H1 (cell line): ENCODE results near the gene GUCY2D. TPM values are rescaled to one million over a fixed set of nuclear protein-coding genes. Genes with fewer than 3 reads are reported as not detected.

Experiments used
- CTCF ChIA-PET: fragments of 300-600 bp; sonication (Branson Sonifier 250); formaldehyde crosslinking; loops from one replicate; lab custom pipeline; 2021; ENCODE audit not compliant: partially characterized antibody; lab: Charles Lee
- POLR2A ChIA-PET: fragments of 300-600 bp; sonication (Branson Sonifier 250); formaldehyde crosslinking; loops from one replicate; lab custom pipeline; 2021; ENCODE audit warnings: inconsistent platforms; ENCODE audit not compliant: partially characterized antibody; lab: Charles Lee
- DNase-seq, 2 experiments: peaks; one replicate each; pipeline versions ENCODE4 v3.0.0 to v3.0.0-alpha.2; 2010 to 2022; ENCODE audit warnings: low spot score in 2 of 2, low read depth in 1 of 2, mixed read lengths in 1 of 2
- FAIRE-seq: peaks from 2 replicates; lab custom pipeline; 2011; peaks lifted over from hg19 to GRCh38; lab: Jason Lieb, UNC
- H2AFZ ChIP-seq: 2 replicates; pipeline ENCODE4 v1.8.1; 2012; ENCODE audit warnings: low read length, inconsistent platforms
- H2AK5ac ChIP-seq: 2 replicates; pipeline ENCODE4 v1.6.1; 2013; ENCODE audit warnings: low read depth, low read length
- H2BK120ac ChIP-seq: replicated peaks from 2 replicates; pipeline ENCODE3; 2013; ENCODE audit warnings: low read depth, low read length, inconsistent platforms
- H2BK12ac ChIP-seq: 2 replicates; pipeline ENCODE4 v1.6.1; 2013; ENCODE audit warnings: low read depth, low read length
- H2BK15ac ChIP-seq: 2 replicates; pipeline ENCODE4 v1.6.1; 2013; ENCODE audit warnings: low read length
- H2BK20ac ChIP-seq: 2 replicates; pipeline ENCODE4 v1.6.1; 2013; ENCODE audit warnings: low read length
- H2BK5ac ChIP-seq: 2 replicates; pipeline ENCODE4 v1.6.1; 2013; ENCODE audit warnings: low read depth, low read length
- H3K14ac ChIP-seq: 2 replicates; pipeline ENCODE4 v1.6.1; 2013; ENCODE audit warnings: inconsistent platforms; ENCODE audit not compliant: insufficient read length
- H3K18ac ChIP-seq: 2 replicates; pipeline ENCODE4 v1.6.1; 2013; ENCODE audit warnings: low read length; ENCODE audit errors: extremely low read depth
- H3K23ac ChIP-seq: 2 replicates; pipeline ENCODE4 v1.6.1; 2013; ENCODE audit warnings: inconsistent platforms; ENCODE audit not compliant: insufficient read length
- H3K23me2 ChIP-seq: 2 replicates; pipeline ENCODE4 v1.6.1; 2013; ENCODE audit warnings: low read depth, low read length
- H3K27ac ChIP-seq: 2 replicates; pipeline ENCODE4 v1.6.1; 2011; ENCODE audit warnings: low read depth, low read length, inconsistent platforms
- H3K27me3 ChIP-seq, 4 experiments: replicated peaks in 1 of 4; 1 replicate in 1 of 4; 2 replicates in 3 of 4; pipeline versions ENCODE4 v1.6.1 to v1.8.1; 2011 to 2013; ENCODE audit warnings: low read length in 3 of 4, mild to moderate bottlenecking in 3 of 4, inconsistent platforms in 2 of 4, mixed read lengths in 2 of 4, moderate library complexity in 1 of 4; ENCODE audit not compliant: control insufficient read depth in 3 of 4, insufficient read depth in 3 of 4; ENCODE audit errors: extremely low read depth in 1 of 4
- H3K36me3 ChIP-seq, 4 experiments: 2 replicates each; pipeline versions ENCODE4 v1.6.1 to v1.8.1; 2011 to 2013; ENCODE audit warnings: mild to moderate bottlenecking in 4 of 4, low read length in 3 of 4, moderate library complexity in 2 of 4, control low read depth in 1 of 4, inconsistent platforms in 1 of 4; ENCODE audit not compliant: insufficient read depth in 4 of 4, control insufficient read depth in 2 of 4
- H3K4ac ChIP-seq: replicated peaks from 2 replicates; pipeline ENCODE3; 2013; ENCODE audit warnings: low read length, low read depth, mixed read lengths, inconsistent platforms; ENCODE audit not compliant: insufficient read length
- H3K4me1 ChIP-seq, 4 experiments: replicated peaks in 1 of 4; 1 replicate in 1 of 4; 2 replicates in 3 of 4; pipeline versions ENCODE4 v1.6.1 to v1.8.1; 2011 to 2013; ENCODE audit warnings: low read length in 3 of 4, inconsistent platforms in 2 of 4, mixed read lengths in 1 of 4; ENCODE audit not compliant: insufficient read depth in 4 of 4, control insufficient read depth in 3 of 4
- H3K4me2 ChIP-seq, 2 experiments: 2 replicates each; pipeline versions ENCODE4 v1.6.1 to v1.8.1; 2011 to 2013; ENCODE audit warnings: low read depth in 2 of 2, low read length in 2 of 2, control low read depth in 1 of 2, inconsistent platforms in 1 of 2, mild to moderate bottlenecking in 1 of 2; ENCODE audit not compliant: insufficient read depth in 1 of 2
- H3K4me3 ChIP-seq, 4 experiments: fragments of 200-600, 300-600 bp in 1 of 4; sonication (generic), shearing (Covaris generic), sonication (Bioruptor Twin) in 1 of 4; 2 replicates each; pipeline versions ENCODE4 v1.5.1 to v1.8.1; 2011 to 2016; ENCODE audit warnings: low read length in 4 of 4, low read depth in 3 of 4, control low read depth in 2 of 4, inconsistent platforms in 2 of 4, mild to moderate bottlenecking in 2 of 4, mixed read lengths in 1 of 4, moderate library complexity in 1 of 4; ENCODE audit not compliant: insufficient read depth in 2 of 4; ENCODE audit errors: extremely low read depth in 1 of 4
- H3K56ac ChIP-seq: replicated peaks from 2 replicates; pipeline ENCODE3; 2013; ENCODE audit warnings: low read depth, mild to moderate bottlenecking, mixed read lengths, low read length, inconsistent platforms; ENCODE audit not compliant: insufficient read length
- H3K79me1 ChIP-seq: 2 replicates; pipeline ENCODE4 v1.6.1; 2013; ENCODE audit warnings: low read depth, low read length, control low read depth
- H3K79me2 ChIP-seq, 2 experiments: 2 replicates each; pipeline versions ENCODE4 v1.6.1 to v1.8.1; 2012 to 2013; ENCODE audit warnings: low read length in 2 of 2, mild to moderate bottlenecking in 2 of 2, inconsistent platforms in 1 of 2; ENCODE audit not compliant: insufficient read depth in 2 of 2, control insufficient read depth in 1 of 2
- H3K9ac ChIP-seq, 4 experiments: replicated peaks in 1 of 4; 1 replicate in 1 of 4; 2 replicates in 3 of 4; pipeline versions ENCODE4 v1.6.1 to v1.8.1; 2011 to 2013; ENCODE audit warnings: low read depth in 3 of 4, low read length in 3 of 4, control low read depth in 2 of 4, mild to moderate bottlenecking in 2 of 4, moderate library complexity in 2 of 4, inconsistent platforms in 1 of 4; ENCODE audit errors: extremely low read depth in 1 of 4
- H3K9me3 ChIP-seq, 2 experiments: 2 replicates each; pipeline versions ENCODE4 v1.6.1 to v1.8.1; 2012 to 2013; ENCODE audit warnings: mild to moderate bottlenecking in 2 of 2, moderate library complexity in 2 of 2, control low read depth in 1 of 2, inconsistent platforms in 1 of 2, low read depth in 1 of 2, low read length in 1 of 2, mixed read lengths in 1 of 2; ENCODE audit not compliant: insufficient read depth in 2 of 2
- H4K20me1 ChIP-seq, 2 experiments: replicated peaks in 1 of 2; 2 replicates each; pipeline versions ENCODE3 to v1.8.1; 2011 to 2013; ENCODE audit warnings: inconsistent platforms in 2 of 2, low read length in 2 of 2, mild to moderate bottlenecking in 1 of 2; ENCODE audit not compliant: insufficient read depth in 2 of 2, control insufficient read depth in 1 of 2
- H4K5ac ChIP-seq: 2 replicates; pipeline ENCODE4 v1.6.1; 2013; ENCODE audit warnings: low read length, low read depth, mixed read lengths, inconsistent platforms; ENCODE audit not compliant: insufficient read length
- H4K8ac ChIP-seq: 2 replicates; pipeline ENCODE4 v1.8.0; 2013; ENCODE audit warnings: mild to moderate bottlenecking, moderate library complexity, low read length, inconsistent platforms; ENCODE audit not compliant: insufficient read depth; ENCODE audit errors: extremely low read depth
- H4K91ac ChIP-seq: replicated peaks from 2 replicates; pipeline ENCODE3; 2013; ENCODE audit warnings: low read length, mixed read lengths, inconsistent platforms; ENCODE audit not compliant: insufficient read length
- ATF2 ChIP-seq: IDR thresholded peaks from 2 replicates; pipeline ENCODE4 v1.6.1; 2012; ENCODE audit warnings: low read length, inconsistent platforms
- CHD1 ChIP-seq: IDR thresholded peaks from 2 replicates; pipeline ENCODE4 v1.6.1; 2012; ENCODE audit warnings: low read depth, low read length, improper control_type of control experiment
- EP300 ChIP-seq, 2 experiments: IDR thresholded peaks; 1 replicate in 1 of 2; 2 replicates in 1 of 2; pipeline ENCODE4 v1.6.1; 2011 to 2012; ENCODE audit warnings: low read depth in 2 of 2, low read length in 2 of 2, mild to moderate bottlenecking in 2 of 2, borderline replicate concordance in 1 of 2, inconsistent platforms in 1 of 2, moderate library complexity in 1 of 2
- EZH2 ChIP-seq: fragments of 200-600 bp; sonication (generic); IDR thresholded peaks from 2 replicates; pipeline ENCODE4 v1.7.1; 2012; ENCODE audit warnings: low read depth, mild to moderate bottlenecking, moderate library complexity, low read length, inconsistent platforms; ENCODE audit not compliant: severe bottlenecking
- HDAC2 ChIP-seq, 2 experiments: fragments of 300-600 bp in 1 of 2; sonication (generic) in 1 of 2; IDR thresholded peaks; 2 replicates each; pipeline ENCODE4 v1.6.1; 2011 to 2012; ENCODE audit warnings: low read depth in 2 of 2, low read length in 2 of 2, mild to moderate bottlenecking in 2 of 2, moderate library complexity in 2 of 2, borderline replicate concordance in 1 of 2, inconsistent platforms in 1 of 2
- JUN ChIP-seq: IDR thresholded peaks from 2 replicates; pipeline ENCODE4 v1.6.1; 2011; ENCODE audit warnings: low read depth, mild to moderate bottlenecking, improper control_type of control experiment, low read length
- NRF1 ChIP-seq: IDR thresholded peaks from 2 replicates; pipeline ENCODE4 v1.6.1; 2011; ENCODE audit warnings: mild to moderate bottlenecking, low read depth, low read length, improper control_type of control experiment
- SIX5 ChIP-seq: IDR thresholded peaks from 2 replicates; pipeline ENCODE4 v1.6.1; 2011; ENCODE audit warnings: mild to moderate bottlenecking, low read depth, low read length
- TAF1 ChIP-seq: IDR thresholded peaks from 2 replicates; pipeline ENCODE4 v1.6.1; 2011; ENCODE audit warnings: mild to moderate bottlenecking, low read depth, low read length
- WGBS, 2 experiments: shearing (Covaris generic) in 1 of 2; methylation state at CpG; one replicate each; pipeline versions ENCODE4 v1.1.6 to v1.1.7; 2013 to 2015; ENCODE audit warnings: low lambda C conversion rate in 2 of 2, mixed read lengths in 2 of 2, inconsistent platforms in 1 of 2, low coverage in 1 of 2, missing lambda C conversion rate in 1 of 2; ENCODE audit not compliant: insufficient replicate concordance in 2 of 2, insufficient coverage in 1 of 2, insufficient read length in 1 of 2; ENCODE audit errors: extremely low coverage in 1 of 2, missing lambda C conversion rate in 1 of 2; 5-methylcytosine and 5-hydroxymethylcytosine counted together
- polyA plus RNA-seq, 7 experiments: library from polyadenylated mRNA; depleted of rRNA in 3 of 7; stranded (reverse) in 5 of 7; unstranded in 2 of 7; fragments of >200 nt in 5 of 7; fragments of 200-250 nt in 2 of 7; gene quantifications; 1 replicate in 5 of 7; 2 replicates in 1 of 7; 4 replicates in 1 of 7; pipeline versions ENCODE4 v1.2.1 to v1.2.3, GENCODE V29; 2011 to 2013; ENCODE audit warnings: missing spikeins in 2 of 7, mixed read lengths in 2 of 7
- total RNA-seq: library from RNA; stranded (reverse); fragmentation: NEBNext Ultra II Directional; extraction: Animal tissue kit (Norgen Biotek cat#: 25700); gene quantifications from 2 replicates; pipeline ENCODE4 v1.2.1, GENCODE V29; 2021
- TF ChIP-seq, protein P1 (sequence below): IDR thresholded peaks from 2 replicates; pipeline ENCODE4 v1.6.1; 2012; ENCODE audit warnings: inconsistent platforms

GUCY2D gene
- total and polyA plus RNA-seq, 2 of the 8 experiments (the other 6 are each of a cell fraction or from before 2014, with no cell fraction given), result 0.20 to 0.48 TPM

- Histone ChIP-seq H3K27ac (no peak overlapping the region), H2BK20ac (no peak overlapping the region), H4K8ac (no peak overlapping the region), H3K4me2 (no peak overlapping the region), H3K36me3 (no peaks in the 10 kb centered on the region), H3K23ac (no peak overlapping the region), H2BK15ac (no peak overlapping the region), H3K56ac (no peak overlapping the region), H3K9me3 (no peaks in the 10 kb centered on the region), H3K79me1 (no peaks in the 10 kb centered on the region), H3K4me3 (no peak overlapping the region), H4K20me1 (no peaks in the 10 kb centered on the region), H2AFZ (no peak overlapping the region), H3K9ac (no peak overlapping the region), H2BK5ac (no peak overlapping the region), H3K4ac (no peak overlapping the region), H4K91ac (no peak overlapping the region), H3K79me2 (no peaks in the 10 kb centered on the region), H3K27me3 (peaks cover 5 to 35% (median 21%) of the 10 kb centered on the region in 4 experiments), H3K4me1 (peaks cover 0 to 5% (median 0%) of the 10 kb centered on the region in 4 experiments; a peak in 2 of 7 replicates), H3K18ac (no peak overlapping the region), H3K23me2 (peaks cover 8% of the 10 kb centered on the region; the same call in 1 of the 2 replicates), H2BK12ac (no peak overlapping the region), H4K5ac (no peak overlapping the region), H2AK5ac (no peak overlapping the region), H2BK120ac (no peak overlapping the region), H3K14ac (no peak overlapping the region)
- 90% methylated on average over 9 of the region's 9 CpGs; no CpG with 5 or more reads in 1 of the 2 experiments for WGBS, 2 experiments
- FAIRE-seq (no peak), DNase-seq (no peak)
- POLR2A ChIA-PET, result interaction anchor here (1.1 kb wide), 1 partner anchor 13 kb away, joined by 3 read pairs; no protein-coding TSS in a partner anchor
- CTCF ChIA-PET, result interaction anchor here (1.1 to 12.8 kb wide), 7 partner anchors 12 to 179 kb away, joined by 3 to 141 read pairs (median 4); partner anchors contain the start of genes ALOX15B and GUCY2D
- TF ChIP-seq EZH2 (no peak), HDAC2 (IDR thresholded peaks at IDR 0.05; ENCODE audit: borderline replicate concordance in 1 of 2, low read depth in 2 of 2, low read length in 2 of 2) (no peak), TAF1 (no peak), CHD1 (no peak), ATF2 (no peak), JUN (no peak), SIX5 (no peak), NRF1 (no peak), EP300 (IDR thresholded peaks at IDR 0.05; ENCODE audit: borderline replicate concordance in 1 of 2, low read depth in 2 of 2, low read length in 2 of 2) (no peak)
- TF ChIP-seq, protein P1, sequence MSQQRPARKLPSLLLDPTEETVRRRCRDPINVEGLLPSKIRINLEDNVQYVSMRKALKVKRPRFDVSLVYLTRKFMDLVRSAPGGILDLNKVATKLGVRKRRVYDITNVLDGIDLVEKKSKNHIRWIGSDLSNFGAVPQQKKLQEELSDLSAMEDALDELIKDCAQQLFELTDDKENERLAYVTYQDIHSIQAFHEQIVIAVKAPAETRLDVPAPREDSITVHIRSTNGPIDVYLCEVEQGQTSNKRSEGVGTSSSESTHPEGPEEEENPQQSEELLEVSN, result no peak
Observed at GRCh38 chr17:8014558-8014850, 12.1 kb downstream of the GUCY2D start.
